AG04450 (cell line): ENCODE measurements around the gene OGDH. TPM values are rescaled to one million over a fixed set of nuclear protein-coding genes. Genes with fewer than 3 reads are reported as not detected.

Source experiments
- CTCF ChIA-PET: fragments of 300-600, 350-600 bp; formaldehyde crosslinking; extraction: SDS; loops from one replicate; lab custom pipeline; 2022; ENCODE audit warnings: antibody characterized with exemption, inconsistent platforms; lab: Charles Lee
- POLR2A ChIA-PET: fragments of 350-600 bp; formaldehyde crosslinking; extraction: SDS; loops from one replicate; lab custom pipeline; 2021; ENCODE audit warnings: antibody characterized with exemption, inconsistent platforms; lab: Yijun Ruan, JAX
- DNase-seq: peaks from one replicate; pipeline ENCODE4 v3.0.0-alpha.2; 2011; ENCODE audit warnings: low read depth, low spot score
- H3K27ac ChIP-seq: one replicate; pipeline ENCODE4 v1.5.1; 2012; ENCODE audit warnings: low read depth, low read length, control low read depth
- H3K27me3 ChIP-seq: one replicate; pipeline ENCODE4 v1.6.0; 2012; ENCODE audit warnings: low read length; ENCODE audit not compliant: control insufficient read depth, insufficient read depth
- H3K4me3 ChIP-seq: 2 replicates; pipeline ENCODE4 v1.5.1; 2011; ENCODE audit warnings: mild to moderate bottlenecking, low read depth, low read length, control low read depth
- H3K9me3 ChIP-seq: 2 replicates; pipeline ENCODE4 v1.5.1; 2012; ENCODE audit warnings: low read length; ENCODE audit not compliant: control insufficient read depth, insufficient read depth
- CTCF ChIP-seq: IDR thresholded peaks from 2 replicates; pipeline ENCODE4 v1.5.1; 2011; ENCODE audit warnings: low read depth, low read length, control low read depth, inconsistent platforms
- polyA plus RNA-seq: library from polyadenylated mRNA; depleted of rRNA; stranded (reverse); fragments of >200 nt; gene quantifications from 2 replicates; pipeline ENCODE4 v1.2.3, GENCODE V29; 2011

OGDH gene
- polyA plus RNA-seq, 1 experiment = 35.8 TPM

- H3K4me3 ChIP-seq = no peak overlapping the region
- ChIA-PET CTCF (interaction anchor here (0.7 to 1.1 kb wide), 2 partner anchors 10 to 33 kb away, joined by 4 to 6 read pairs; no protein-coding TSS in a partner anchor), POLR2A (no interaction called here)
- TF ChIP-seq CTCF = no peak
- DNase-seq = no peak
- no peaks in the 10 kb centered on the region for H3K27me3 ChIP-seq
- no peak overlapping the region for H3K27ac ChIP-seq
- H3K9me3 ChIP-seq = no peaks in the 10 kb centered on the region
Measured at GRCh38 chr7:44647981-44648714, 41.7 kb downstream of the OGDH start.

- H3K27ac ChIP-seq = no peak overlapping the region
- H3K9me3 ChIP-seq = no peaks in the 10 kb centered on the region
- H3K27me3 ChIP-seq = no peaks in the 10 kb centered on the region
- DNase-seq = no peak
- TF ChIP-seq CTCF = no peak
- ChIA-PET POLR2A (no interaction called here), CTCF (no interaction called here)
- no peak overlapping the region for H3K4me3 ChIP-seq
Measured at GRCh38 chr7:44650242-44650641, 43.8 kb downstream of the OGDH start.

GRCh38 chr7:44650772-44651171 is 44.3 kb downstream of the OGDH start:
- H3K27ac ChIP-seq = no peak overlapping the region
- no peaks in the 10 kb centered on the region for H3K27me3 ChIP-seq
- no peak for DNase-seq
- POLR2A ChIA-PET = no interaction called here
- CTCF ChIA-PET = no interaction called here
- H3K4me3 ChIP-seq = no peak overlapping the region
- H3K9me3 ChIP-seq = no peaks in the 10 kb centered on the region
- no peak for TF ChIP-seq CTCF

- no peak for TF ChIP-seq CTCF
- no peak overlapping the region for H3K4me3 ChIP-seq
- CTCF ChIA-PET = no interaction called here
- H3K27me3 ChIP-seq = no peaks in the 10 kb centered on the region
- POLR2A ChIA-PET = no interaction called here
- no peak for DNase-seq
- H3K9me3 ChIP-seq = no peaks in the 10 kb centered on the region
- H3K27ac ChIP-seq = no peak overlapping the region
Measured at GRCh38 chr7:44652535-44652934, 46.1 kb downstream of the OGDH start.

- POLR2A ChIA-PET = no interaction called here
- no peak for DNase-seq
- CTCF ChIA-PET = no interaction called here
- H3K27ac ChIP-seq = peak overlapping the region; percentile 12
- no peak overlapping the region for H3K4me3 ChIP-seq
- no peaks in the 10 kb centered on the region for H3K27me3 ChIP-seq
- no peaks in the 10 kb centered on the region for H3K9me3 ChIP-seq
- no peak for TF ChIP-seq CTCF
Measured at GRCh38 chr7:44654255-44654796, 47.9 kb downstream of the OGDH start.
